HepG2 (cell line): ENCODE measurements around the gene TPRKB. TPM values are rescaled to one million over a fixed set of nuclear protein-coding genes. Genes with fewer than 3 reads are reported as not detected.
A peak's percentile ranks its signal among the peaks of the same experiment; 100 is the strongest.

Source experiments
- ASH2L ChIP-seq: fragments of 300-600, 200-600 bp; sonication (generic); IDR thresholded peaks from 2 replicates; pipeline ENCODE4 v1.7.0; 2017; ENCODE audit warnings: low read depth, mild to moderate bottlenecking, moderate library complexity, mixed read lengths, low read length; ENCODE audit not compliant: insufficient read length
- ISX ChIP-seq: sonication (generic); formaldehyde crosslinking; conservative IDR thresholded peaks from 2 replicates; pipeline ENCODE4 v1.5.0; 2020; ENCODE audit warnings: missing genetic modification reagents
- MIER2 ChIP-seq: IDR thresholded peaks from 2 replicates; pipeline ENCODE4 v1.6.1; 2016; ENCODE audit warnings: missing biosample characterization, missing genetic modification reagents
- NCOA1 ChIP-seq: sonication (generic); formaldehyde crosslinking; IDR thresholded peaks from 2 replicates; pipeline ENCODE4 v1.9.0; 2021; ENCODE audit warnings: missing genetic modification reagents
- NFE2 ChIP-seq: sonication (generic); formaldehyde crosslinking; IDR thresholded peaks from 2 replicates; pipeline ENCODE4 v1.4.0; 2020; ENCODE audit warnings: missing genetic modification reagents
- NR2F2 ChIP-seq: IDR thresholded peaks from 2 replicates; pipeline ENCODE4 v1.6.1; 2012; ENCODE audit warnings: low read depth, inconsistent platforms, borderline replicate concordance
- NR2F6 ChIP-seq, 2 experiments: IDR thresholded peaks; 2 replicates each; pipeline ENCODE4 v1.6.1; 2016; ENCODE audit warnings: antibody characterized with exemption in 1 of 2, mild to moderate bottlenecking in 1 of 2
- PHF20 ChIP-seq: sonication (generic); formaldehyde crosslinking; IDR thresholded peaks from 2 replicates; pipeline ENCODE4 v1.5.0; 2020; ENCODE audit warnings: mild to moderate bottlenecking, missing genetic modification reagents
- SMAD9 ChIP-seq: sonication (generic); formaldehyde crosslinking; IDR thresholded peaks from 2 replicates; pipeline ENCODE4 v1.5.1; 2020; ENCODE audit warnings: mild to moderate bottlenecking, missing genetic modification reagents
- TAF1 ChIP-seq: sonication (generic); formaldehyde crosslinking; IDR thresholded peaks from 2 replicates; pipeline ENCODE4 v1.4.0; 2020; ENCODE audit warnings: missing genetic modification reagents
- ZBTB38 ChIP-seq: sonication (generic); formaldehyde crosslinking; IDR thresholded peaks from 2 replicates; pipeline ENCODE4 v1.5.1; 2020; ENCODE audit warnings: mild to moderate bottlenecking, missing genetic modification reagents
- ZFP37 ChIP-seq: sonication (generic); formaldehyde crosslinking; IDR thresholded peaks from 2 replicates; pipeline ENCODE4 v1.4.0; 2020; ENCODE audit warnings: missing genetic modification reagents, borderline replicate concordance
- ZKSCAN1 ChIP-seq: fragments of 150-350 bp; IDR thresholded peaks from 2 replicates; pipeline ENCODE4 v1.6.1; 2014; ENCODE audit warnings: low read length
- ZNF562 ChIP-seq: sonication (generic); formaldehyde crosslinking; IDR thresholded peaks from 2 replicates; pipeline ENCODE4 v1.8.0; 2022; ENCODE audit warnings: missing genetic modification reagents, borderline replicate concordance
- ZNF776 ChIP-seq: sonication (generic); formaldehyde crosslinking; IDR thresholded peaks from 2 replicates; pipeline ENCODE4 v1.4.0; 2020; ENCODE audit warnings: mild to moderate bottlenecking, missing genetic modification reagents
- ZNF777 ChIP-seq: sonication (generic); formaldehyde crosslinking; IDR thresholded peaks from 2 replicates; pipeline ENCODE4 v1.4.0; 2020; ENCODE audit warnings: missing genetic modification reagents
- ZSCAN30 ChIP-seq: sonication (generic); formaldehyde crosslinking; IDR thresholded peaks from 2 replicates; pipeline ENCODE4 v1.5.0; 2020; ENCODE audit warnings: mild to moderate bottlenecking, missing genetic modification reagents
- polyA plus RNA-seq, 8 experiments: library from polyadenylated mRNA; depleted of rRNA in 3 of 8; stranded (reverse) in 7 of 8; unstranded in 1 of 8; fragments of >200 nt; fragmentation: Illumina TruSeq in 4 of 8; extraction: Trizol in 4 of 8; gene quantifications; 2 replicates each; pipeline versions ENCODE4 v1.2.1 to v1.2.3, GENCODE V29; 2011 to 2016; ENCODE audit warnings: low read depth in 4 of 8, missing spikeins in 1 of 8, mixed read lengths in 1 of 8; ENCODE audit not compliant: insufficient read depth in 1 of 8
- total RNA-seq, 5 experiments: library from RNA; depleted of rRNA; stranded (reverse); fragments of >200 nt; fragmentation: Illumina TruSeq; extraction: Trizol; gene quantifications; 2 replicates each; pipeline ENCODE4 v1.2.3, GENCODE V29; 2016; ENCODE audit warnings: low read depth in 1 of 5
- TF ChIP-seq, protein P1 (sequence below): sonication (generic); formaldehyde crosslinking; IDR thresholded peaks from 2 replicates; pipeline ENCODE4 v1.8.0; 2022; ENCODE audit warnings: mild to moderate bottlenecking, missing genetic modification reagents, moderate library complexity
- TF ChIP-seq, protein P2 (sequence below): sonication (generic); formaldehyde crosslinking; conservative IDR thresholded peaks from 2 replicates; pipeline ENCODE4 v1.4.0; 2020; ENCODE audit warnings: mild to moderate bottlenecking, missing genetic modification reagents, moderate library complexity
- TF ChIP-seq, protein P3 (sequence below): sonication (generic); formaldehyde crosslinking; IDR thresholded peaks from 2 replicates; pipeline ENCODE4 v1.5.0; 2020; ENCODE audit warnings: missing genetic modification reagents
- TF ChIP-seq, protein P4 (sequence below): sonication (generic); formaldehyde crosslinking; IDR thresholded peaks from 2 replicates; pipeline ENCODE4 v1.4.0; 2020; ENCODE audit warnings: missing genetic modification reagents

Gene TPRKB
- total and polyA plus RNA-seq, 2 of the 13 experiments (the other 11 are each of a cell fraction or from before 2014, with no cell fraction given), result 32.0 to 58.0 TPM

DNA sequence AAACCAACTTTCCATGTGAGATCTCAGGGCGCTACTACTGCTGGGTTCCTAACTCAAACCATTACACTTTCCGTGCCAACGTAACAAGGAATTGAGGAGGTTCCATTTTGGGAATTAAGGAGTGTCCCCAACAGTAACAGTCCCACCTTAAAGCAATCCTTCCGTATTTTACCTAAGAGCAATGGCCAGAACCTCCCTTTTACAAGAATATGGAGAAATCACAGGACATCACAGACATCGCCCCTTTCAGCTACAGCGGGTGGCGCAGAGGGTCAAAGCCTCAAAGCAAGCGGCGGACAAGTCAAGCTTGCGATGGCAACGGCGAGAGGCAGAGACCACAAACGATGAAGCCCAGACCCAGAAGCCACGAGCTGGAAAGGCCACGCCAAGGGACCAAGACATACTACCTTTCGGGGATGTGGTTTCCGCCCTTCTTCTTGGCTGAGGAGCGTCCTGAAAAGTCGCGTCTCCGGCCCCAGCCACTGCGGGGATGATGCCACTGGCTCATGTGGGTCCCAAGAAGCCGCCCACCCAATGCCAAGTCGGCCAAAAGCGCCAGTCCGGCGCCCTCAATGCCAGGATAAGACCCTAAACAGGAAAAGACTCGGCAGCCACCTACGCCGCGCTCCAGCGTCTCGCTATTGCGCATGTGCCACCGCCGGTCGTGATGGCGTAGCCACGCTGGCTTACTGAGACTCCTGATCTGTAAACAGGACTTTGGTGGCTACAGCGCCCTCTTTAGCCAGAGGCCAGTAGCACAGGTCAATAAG, 42.5 kb upstream of the TPRKB start, which contains the start of gene DUSP11 (continued):
- TF ChIP-seq PHF20 (CRISPR knock-in tag) (peak; percentile 63), ZBTB38 (CRISPR knock-in tag) (peak; percentile 90), ZNF562 (no peak), NFE2 (no peak), ZNF776 (CRISPR knock-in tag) (no peak), NR2F6 (IDR thresholded peaks at IDR 0.05) (no peak; the same call in 1 of the 2 replicates), NR2F6 (CRISPR knock-in tag; IDR thresholded peaks at IDR 0.05) (peak; percentile 74), TAF1 (CRISPR knock-in tag) (peak; percentile 93), ZNF777 (no peak; the same call in 1 of the 2 replicates), SMAD9 (0 out of 2 replicates have a peak, but pooled peaks have one; percentile 42), ASH2L (peak; percentile 96), MIER2 (no peak), ZSCAN30 (CRISPR knock-in tag) (peak; percentile 59; the same call in 1 of the 2 replicates), ISX (CRISPR knock-in tag) (no peak), NR2F2 (no peak; the same call in 1 of the 2 replicates), NCOA1 (CRISPR knock-in tag) (peak; percentile 67; the same call in 1 of the 2 replicates), ZKSCAN1 (no peak), ZFP37 (CRISPR knock-in tag) (0 out of 2 replicates have a peak, but pooled peaks have one; percentile 45)
- TF ChIP-seq, protein P1, sequence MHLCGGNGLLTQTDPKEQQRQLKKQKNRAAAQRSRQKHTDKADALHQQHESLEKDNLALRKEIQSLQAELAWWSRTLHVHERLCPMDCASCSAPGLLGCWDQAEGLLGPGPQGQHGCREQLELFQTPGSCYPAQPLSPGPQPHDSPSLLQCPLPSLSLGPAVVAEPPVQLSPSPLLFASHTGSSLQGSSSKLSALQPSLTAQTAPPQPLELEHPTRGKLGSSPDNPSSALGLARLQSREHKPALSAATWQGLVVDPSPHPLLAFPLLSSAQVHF (CRISPR knock-in tag), result no peak
- TF ChIP-seq, protein P2, sequence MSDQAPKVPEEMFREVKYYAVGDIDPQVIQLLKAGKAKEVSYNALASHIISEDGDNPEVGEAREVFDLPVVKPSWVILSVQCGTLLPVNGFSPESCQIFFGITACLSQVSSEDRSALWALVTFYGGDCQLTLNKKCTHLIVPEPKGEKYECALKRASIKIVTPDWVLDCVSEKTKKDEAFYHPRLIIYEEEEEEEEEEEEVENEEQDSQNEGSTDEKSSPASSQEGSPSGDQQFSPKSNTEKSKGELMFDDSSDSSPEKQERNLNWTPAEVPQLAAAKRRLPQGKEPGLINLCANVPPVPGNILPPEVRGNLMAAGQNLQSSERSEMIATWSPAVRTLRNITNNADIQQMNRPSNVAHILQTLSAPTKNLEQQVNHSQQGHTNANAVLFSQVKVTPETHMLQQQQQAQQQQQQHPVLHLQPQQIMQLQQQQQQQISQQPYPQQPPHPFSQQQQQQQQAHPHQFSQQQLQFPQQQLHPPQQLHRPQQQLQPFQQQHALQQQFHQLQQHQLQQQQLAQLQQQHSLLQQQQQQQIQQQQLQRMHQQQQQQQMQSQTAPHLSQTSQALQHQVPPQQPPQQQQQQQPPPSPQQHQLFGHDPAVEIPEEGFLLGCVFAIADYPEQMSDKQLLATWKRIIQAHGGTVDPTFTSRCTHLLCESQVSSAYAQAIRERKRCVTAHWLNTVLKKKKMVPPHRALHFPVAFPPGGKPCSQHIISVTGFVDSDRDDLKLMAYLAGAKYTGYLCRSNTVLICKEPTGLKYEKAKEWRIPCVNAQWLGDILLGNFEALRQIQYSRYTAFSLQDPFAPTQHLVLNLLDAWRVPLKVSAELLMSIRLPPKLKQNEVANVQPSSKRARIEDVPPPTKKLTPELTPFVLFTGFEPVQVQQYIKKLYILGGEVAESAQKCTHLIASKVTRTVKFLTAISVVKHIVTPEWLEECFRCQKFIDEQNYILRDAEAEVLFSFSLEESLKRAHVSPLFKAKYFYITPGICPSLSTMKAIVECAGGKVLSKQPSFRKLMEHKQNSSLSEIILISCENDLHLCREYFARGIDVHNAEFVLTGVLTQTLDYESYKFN, result no peak
- TF ChIP-seq, protein P3, sequence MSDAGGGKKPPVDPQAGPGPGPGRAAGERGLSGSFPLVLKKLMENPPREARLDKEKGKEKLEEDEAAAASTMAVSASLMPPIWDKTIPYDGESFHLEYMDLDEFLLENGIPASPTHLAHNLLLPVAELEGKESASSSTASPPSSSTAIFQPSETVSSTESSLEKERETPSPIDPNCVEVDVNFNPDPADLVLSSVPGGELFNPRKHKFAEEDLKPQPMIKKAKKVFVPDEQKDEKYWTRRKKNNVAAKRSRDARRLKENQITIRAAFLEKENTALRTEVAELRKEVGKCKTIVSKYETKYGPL (CRISPR knock-in tag), result no peak
- TF ChIP-seq, protein P4, sequence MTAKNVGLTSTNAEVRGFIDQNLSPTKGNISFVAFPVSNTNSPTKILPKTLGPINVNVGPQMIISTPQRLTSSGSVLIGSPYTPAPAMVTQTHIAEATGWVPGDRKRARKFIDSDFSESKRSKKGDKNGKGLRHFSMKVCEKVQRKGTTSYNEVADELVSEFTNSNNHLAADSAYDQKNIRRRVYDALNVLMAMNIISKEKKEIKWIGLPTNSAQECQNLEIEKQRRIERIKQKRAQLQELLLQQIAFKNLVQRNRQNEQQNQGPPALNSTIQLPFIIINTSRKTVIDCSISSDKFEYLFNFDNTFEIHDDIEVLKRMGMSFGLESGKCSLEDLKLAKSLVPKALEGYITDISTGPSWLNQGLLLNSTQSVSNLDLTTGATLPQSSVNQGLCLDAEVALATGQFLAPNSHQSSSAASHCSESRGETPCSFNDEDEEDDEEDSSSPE, result peak; percentile 30; the same call in 1 of the 2 replicates
